ENCODE measurements around the gene DHRS2. TPM values are rescaled to one million over a fixed set of nuclear protein-coding genes. Genes with fewer than 3 reads are reported as not detected.
A peak's percentile ranks its signal among the peaks of the same experiment; 100 is the strongest.

The DHRS2 gene
- total and polyA plus RNA-seq, 2 of the 13 experiments (the other 11 are each of a cell fraction or from before 2014, with no cell fraction given), result 1,621 to 3,021 TPM

DNA sequence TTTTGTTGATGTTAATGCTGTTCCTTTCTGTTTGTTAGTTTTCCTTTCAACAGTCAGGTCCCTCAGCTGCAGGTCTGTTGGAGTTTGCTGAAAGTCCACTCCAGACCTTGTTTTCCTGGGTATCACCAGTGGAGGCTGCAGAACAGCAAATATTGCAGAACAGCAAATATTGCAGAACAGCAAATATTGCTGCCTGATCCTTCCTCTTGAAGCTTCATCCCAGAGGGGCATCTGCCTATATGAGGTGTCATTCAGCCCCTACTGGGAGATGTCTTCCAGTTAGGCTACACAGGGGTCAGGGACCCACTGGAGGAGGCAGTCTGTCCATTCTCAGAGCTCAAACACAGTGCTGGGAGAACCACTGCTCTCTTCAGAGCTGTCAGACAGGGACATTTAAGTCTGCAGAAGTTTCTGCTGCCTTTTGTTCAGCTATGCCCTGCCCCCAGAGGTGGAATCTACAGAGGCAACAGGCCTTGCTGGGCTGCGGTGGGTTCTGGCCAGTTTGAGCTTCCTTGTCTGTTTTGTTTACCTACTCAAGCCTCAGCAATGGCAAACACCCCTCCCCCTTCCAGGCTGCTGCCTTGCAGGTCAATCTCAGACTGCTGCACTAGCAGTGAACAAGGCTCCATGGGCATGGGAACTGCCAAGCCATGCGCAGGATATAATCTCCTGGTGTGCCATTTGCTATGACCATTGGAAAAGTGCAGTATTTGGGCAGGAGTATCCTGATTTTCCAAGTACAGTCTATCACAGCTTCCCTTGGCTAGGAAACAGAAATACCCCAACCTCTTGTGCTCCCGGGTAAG, 53.7 kb downstream of the DHRS2 start (continued):
- TF ChIP-seq, protein P1, sequence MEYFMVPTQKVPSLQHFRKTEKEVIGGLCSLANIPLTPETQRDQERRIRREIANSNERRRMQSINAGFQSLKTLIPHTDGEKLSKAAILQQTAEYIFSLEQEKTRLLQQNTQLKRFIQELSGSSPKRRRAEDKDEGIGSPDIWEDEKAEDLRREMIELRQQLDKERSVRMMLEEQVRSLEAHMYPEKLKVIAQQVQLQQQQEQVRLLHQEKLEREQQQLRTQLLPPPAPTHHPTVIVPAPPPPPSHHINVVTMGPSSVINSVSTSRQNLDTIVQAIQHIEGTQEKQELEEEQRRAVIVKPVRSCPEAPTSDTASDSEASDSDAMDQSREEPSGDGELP (IDR thresholded peaks at IDR 0.05; ENCODE audit: borderline replicate concordance, low read depth), result peak; percentile 40; the same call in 1 of the 2 replicates
- TF ChIP-seq ZNF670 (CRISPR knock-in tag; IDR thresholded peaks at IDR 0.05; ENCODE audit: borderline replicate concordance), result peak; percentile 72; the same call in 1 of the 2 replicates
- peak; percentile 44; the same call in 1 of the 2 replicates for TF ChIP-seq RCOR2 (CRISPR knock-in tag; IDR thresholded peaks at IDR 0.05)
- peak; percentile 83; the same call in 1 of the 2 replicates for TF ChIP-seq ZNF124 (CRISPR knock-in tag; IDR thresholded peaks at IDR 0.05)
- TF ChIP-seq, protein P2, sequence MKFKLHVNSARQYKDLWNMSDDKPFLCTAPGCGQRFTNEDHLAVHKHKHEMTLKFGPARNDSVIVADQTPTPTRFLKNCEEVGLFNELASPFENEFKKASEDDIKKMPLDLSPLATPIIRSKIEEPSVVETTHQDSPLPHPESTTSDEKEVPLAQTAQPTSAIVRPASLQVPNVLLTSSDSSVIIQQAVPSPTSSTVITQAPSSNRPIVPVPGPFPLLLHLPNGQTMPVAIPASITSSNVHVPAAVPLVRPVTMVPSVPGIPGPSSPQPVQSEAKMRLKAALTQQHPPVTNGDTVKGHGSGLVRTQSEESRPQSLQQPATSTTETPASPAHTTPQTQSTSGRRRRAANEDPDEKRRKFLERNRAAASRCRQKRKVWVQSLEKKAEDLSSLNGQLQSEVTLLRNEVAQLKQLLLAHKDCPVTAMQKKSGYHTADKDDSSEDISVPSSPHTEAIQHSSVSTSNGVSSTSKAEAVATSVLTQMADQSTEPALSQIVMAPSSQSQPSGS (CRISPR knock-in tag; IDR thresholded peaks at IDR 0.05), result peak; percentile 86
- TF ChIP-seq ZFX (CRISPR knock-in tag; IDR thresholded peaks at IDR 0.05; ENCODE audit: low read depth), result peak; percentile 47; the same call in 1 of the 2 replicates
- TF ChIP-seq SSRP1 (CRISPR knock-in tag; IDR thresholded peaks at IDR 0.05), result 0 out of 2 replicates have a peak, but pooled peaks have one; percentile 52
- TF ChIP-seq PHF5A (CRISPR knock-in tag; IDR thresholded peaks at IDR 0.05; ENCODE audit: low read depth, unreplicated experiment), result peak; percentile 28
- TF ChIP-seq KLF6 (CRISPR knock-in tag; IDR thresholded peaks at IDR 0.05), result peak; percentile 67; the same call in 1 of the 2 replicates
- TF ChIP-seq BORCS8-MEF2B (CRISPR knock-in tag; IDR thresholded peaks at IDR 0.05), result peak; percentile 63; the same call in 1 of the 2 replicates
- TF ChIP-seq FOXO1 (CRISPR knock-in tag; IDR thresholded peaks at IDR 0.05), result peak; percentile 96
- TF ChIP-seq, protein P3, sequence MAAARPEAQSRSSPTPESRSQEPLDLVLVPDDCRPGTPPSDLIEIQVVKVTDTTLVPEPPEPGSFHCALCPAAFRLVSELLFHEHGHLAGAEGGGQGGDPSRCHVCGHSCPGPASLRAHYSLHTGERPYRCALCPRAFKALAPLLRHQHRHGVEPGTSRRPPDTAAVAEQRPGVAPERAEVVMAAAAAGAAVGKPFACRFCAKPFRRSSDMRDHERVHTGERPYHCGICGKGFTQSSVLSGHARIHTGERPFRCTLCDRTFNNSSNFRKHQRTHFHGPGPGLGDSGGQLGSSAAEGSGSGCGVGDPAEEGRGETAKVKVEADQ (CRISPR knock-in tag; IDR thresholded peaks at IDR 0.05; ENCODE audit: borderline replicate concordance), result peak; percentile 30; the same call in 1 of the 2 replicates
- TF ChIP-seq HDAC1 (CRISPR knock-in tag; IDR thresholded peaks at IDR 0.05), result peak; percentile 82
- TF ChIP-seq HOXA3 (CRISPR knock-in tag; IDR thresholded peaks at IDR 0.05), result peak; percentile 63; the same call in 1 of the 2 replicates
- TF ChIP-seq FOXC1 (CRISPR knock-in tag; IDR thresholded peaks at IDR 0.05; ENCODE audit: borderline replicate concordance), result peak; percentile 66
- peak; percentile 32; the same call in 1 of the 2 replicates for TF ChIP-seq ZNF264 (CRISPR knock-in tag; IDR thresholded peaks at IDR 0.05)
- TF ChIP-seq ZMYM2 (CRISPR knock-in tag; IDR thresholded peaks at IDR 0.05), result peak; percentile 17; the same call in 1 of the 2 replicates
- peak; percentile 80; the same call in 1 of the 2 replicates for TF ChIP-seq ZNF205 (CRISPR knock-in tag; IDR thresholded peaks at IDR 0.05)

Data from HepG2 (cell line).